GM19467 (cell line): Measurements from ENCODE around the gene RIOK2.

Experiments used
- ATAC-seq: cut with Tn5 transposase; IDR thresholded peaks from one replicate; pipeline ENCODE4 v1.9.1; 2021; ENCODE audit warnings: mild to moderate bottlenecking, moderate library complexity; ENCODE audit not compliant: unreplicated experiment

RIOK2 gene

DNA sequence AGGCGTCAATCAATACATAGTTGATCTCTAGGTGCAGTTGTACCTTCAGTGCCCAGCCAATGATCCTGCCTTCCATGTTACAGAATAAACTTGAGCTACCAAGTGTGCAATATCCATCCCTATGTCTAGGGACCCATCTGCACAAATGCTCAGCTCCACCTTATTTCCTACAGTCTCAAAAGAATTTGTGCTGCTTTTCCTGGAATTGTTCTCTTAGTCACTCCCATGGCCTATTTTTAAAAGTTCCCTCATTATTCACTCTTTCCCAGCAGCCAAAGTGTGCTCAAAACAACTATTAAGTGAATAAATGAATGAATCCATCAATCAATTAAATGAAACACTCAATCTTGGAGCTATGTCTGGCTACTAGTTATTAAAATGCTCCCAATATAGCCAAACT, 55.3 kb downstream of the RIOK2 start:
- ATAC-seq = no peak

DNA sequence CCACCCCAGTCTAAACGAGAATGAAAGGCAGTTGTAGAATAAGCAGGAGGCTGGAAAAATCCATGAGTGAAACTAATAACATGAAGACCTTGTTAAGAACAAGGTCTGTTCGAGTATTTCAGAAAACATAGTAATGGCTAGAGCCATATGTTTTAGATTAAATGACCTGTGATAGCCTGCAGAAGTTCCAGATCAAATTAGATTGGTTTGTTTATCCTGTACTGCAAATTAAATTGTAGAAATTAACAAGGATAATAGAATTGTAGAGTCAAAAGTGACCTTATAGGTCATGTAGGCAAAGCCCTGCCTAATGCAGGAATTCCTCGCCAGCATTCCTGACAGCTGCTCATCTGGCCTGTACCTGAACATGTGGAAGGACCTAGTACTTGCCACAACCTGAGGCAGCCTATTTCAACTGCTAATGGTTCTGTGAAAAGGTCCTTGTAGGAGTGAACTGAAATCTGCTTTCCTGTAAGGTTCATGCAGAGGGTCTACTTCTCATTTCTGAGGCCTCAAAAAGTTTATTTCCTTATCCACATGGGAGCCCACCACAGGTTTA, 57.8 kb downstream of the RIOK2 start:
- ATAC-seq = no peak

DNA sequence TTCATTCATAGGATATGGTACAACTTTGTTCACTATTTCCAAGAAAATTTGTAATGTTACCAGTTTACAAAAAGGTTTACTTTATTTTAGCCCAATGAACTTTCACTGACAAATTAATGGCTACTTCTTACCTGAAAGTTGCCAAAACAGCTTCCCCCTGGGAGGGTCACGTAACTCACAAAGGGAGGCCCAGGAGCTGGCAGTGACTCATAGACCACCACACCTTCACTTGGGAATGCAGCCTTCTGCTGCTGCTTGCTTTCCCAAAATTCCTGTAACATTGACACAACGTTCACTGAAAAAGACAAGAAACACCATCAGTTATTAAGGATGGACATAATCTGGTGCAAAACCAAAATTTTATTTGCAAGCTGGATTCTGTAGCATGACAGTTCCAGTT, 58.7 kb downstream of the RIOK2 start:
- no peak for ATAC-seq

DNA sequence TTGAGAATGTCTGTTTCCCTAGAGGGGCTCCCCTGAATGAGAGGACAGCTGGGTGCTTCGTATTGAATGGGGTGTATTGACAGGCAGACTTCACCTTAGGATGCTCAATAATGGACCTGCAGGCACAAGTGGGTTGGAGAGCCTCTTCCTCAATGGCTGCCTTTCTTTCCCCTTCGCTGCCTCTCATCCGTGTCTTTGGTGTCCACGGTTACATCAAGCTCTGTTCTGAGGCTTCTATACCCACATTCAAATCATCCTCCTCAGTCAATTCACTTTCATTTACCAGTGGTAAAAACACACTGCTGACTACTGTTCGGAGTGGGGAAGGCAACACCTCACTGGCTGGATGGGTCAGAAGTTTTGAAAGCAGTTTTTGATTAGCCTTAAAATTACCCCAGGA, 61.2 kb downstream of the RIOK2 start:
- no peak for ATAC-seq

DNA sequence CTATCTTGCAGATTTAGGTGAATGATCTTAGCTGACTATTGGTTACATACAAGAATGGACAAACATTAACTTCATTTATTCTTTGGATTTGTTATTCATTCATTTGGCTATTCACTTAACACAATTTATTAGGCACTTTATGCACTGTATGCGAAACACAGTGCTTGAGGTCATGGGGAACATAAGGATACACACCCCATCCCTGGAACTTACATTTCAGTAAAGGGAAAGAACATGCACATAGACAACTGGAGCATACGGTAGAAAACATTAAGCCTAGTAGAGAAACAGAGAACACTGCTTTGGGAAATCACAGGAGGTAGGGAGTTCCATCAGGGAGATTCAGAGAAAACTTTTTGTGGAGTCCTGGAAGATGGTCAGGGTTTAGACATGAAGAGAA, 62.9 kb downstream of the RIOK2 start:
- no peak for ATAC-seq

DNA sequence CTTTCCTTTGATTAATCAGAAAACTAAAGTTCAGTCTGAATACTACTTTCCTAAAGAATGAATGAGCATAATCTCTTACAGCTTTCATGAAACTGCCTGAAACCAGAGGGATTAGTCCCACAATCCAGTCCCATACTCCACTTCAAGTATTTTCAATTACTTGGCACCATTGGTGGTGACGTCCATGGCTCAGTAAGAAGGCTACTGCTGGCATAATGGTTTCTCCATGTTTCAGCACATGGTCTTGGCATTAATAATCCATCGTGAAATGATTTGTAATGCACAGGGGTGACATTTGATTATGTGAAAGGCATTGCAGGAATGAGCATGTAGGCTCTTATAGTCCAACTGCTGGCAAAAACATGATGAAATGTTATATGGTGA, 64.0 kb downstream of the RIOK2 start:
- ATAC-seq = no peak

DNA sequence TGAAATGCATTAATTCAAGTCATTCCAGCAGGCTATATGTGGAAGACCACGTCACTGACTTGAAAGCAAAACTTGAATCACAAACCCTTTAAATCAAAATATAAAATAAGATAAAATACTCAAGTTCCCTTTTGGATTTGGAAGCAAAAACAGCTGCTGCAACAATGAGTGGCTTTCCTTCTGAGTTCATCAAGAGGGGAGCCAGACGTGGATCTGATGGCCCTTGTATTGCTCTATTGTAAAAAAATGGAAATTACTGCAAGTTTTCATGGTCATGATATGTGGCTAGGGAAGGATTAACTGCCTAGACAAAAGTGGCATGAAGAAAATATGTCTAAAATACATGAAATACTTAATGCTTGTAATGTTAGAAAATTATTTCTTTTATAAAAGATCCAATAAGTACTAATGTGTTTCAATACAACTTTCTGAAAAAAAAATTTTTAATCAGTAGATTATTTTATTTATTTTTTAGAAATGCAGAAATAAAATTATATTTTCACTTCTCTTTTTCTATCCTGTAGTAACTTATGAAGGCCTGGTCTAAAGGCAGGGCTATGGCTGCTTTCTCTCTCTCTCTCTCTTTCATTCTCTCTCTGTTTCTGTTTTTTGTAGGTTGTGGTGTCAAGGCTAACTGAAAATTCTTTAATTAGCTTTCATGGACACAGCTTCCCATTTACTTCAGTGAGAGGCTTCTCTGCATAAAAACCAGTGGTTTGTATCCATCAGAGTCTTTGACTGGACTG, 64.6 kb downstream of the RIOK2 start:
- ATAC-seq = no peak

DNA sequence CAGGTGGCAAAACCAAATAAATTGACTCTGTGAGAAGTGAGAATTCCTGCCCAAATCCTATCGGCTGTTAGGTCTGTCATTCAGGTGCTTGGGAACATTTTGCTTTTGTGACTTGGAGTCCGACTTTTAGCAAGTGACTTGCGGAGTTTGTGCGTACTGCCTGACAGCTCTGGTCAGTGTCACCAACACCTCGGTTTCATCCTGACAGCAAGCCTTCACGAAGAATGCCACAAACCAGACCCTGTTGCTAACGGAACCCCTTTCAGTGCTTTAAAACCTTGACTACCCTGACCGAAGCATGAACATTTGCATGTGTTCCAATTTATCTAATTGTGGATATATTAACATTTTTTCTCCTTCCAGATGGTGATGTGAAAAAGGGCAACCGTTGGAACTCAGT, 67.1 kb downstream of the RIOK2 start:
- ATAC-seq = no peak

DNA sequence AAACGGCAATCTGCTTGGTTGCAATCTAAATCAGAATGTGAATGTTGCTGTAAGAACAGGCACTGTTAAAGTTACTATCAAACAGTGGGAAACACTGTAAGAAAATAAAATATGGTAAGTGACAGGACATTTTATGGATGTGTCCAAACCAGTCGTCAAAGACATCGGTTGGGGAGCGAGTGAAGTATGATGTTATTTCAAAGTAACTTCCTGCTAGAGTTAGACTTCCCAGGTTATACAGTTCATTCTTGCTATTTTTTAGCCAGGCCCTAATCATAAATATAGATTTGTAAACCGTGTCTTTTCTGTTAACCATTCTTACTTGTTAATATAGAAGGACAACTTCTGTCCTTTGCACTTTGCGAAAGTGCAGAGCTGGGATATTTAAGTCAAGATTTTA, 70.8 kb downstream of the RIOK2 start:
- no peak for ATAC-seq

DNA sequence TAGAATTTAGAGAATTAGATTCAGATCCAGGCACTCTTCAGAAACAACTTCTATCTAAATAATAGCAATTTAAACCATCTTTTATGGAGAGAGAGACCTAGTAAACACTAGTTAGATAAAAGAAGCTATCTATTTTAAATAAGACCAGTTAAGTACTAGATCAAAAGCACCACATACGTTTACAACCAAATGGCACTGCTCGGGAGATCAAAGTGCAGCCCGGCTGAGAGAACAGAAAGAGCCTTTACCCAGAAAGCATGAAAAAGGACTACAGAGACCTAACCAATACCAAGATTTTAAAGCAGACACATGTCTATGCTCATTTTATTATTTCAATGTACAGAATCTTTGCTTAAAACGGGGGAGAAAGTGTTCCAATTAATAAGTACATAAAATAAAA, 71.4 kb downstream of the RIOK2 start:
- no peak for ATAC-seq

DNA sequence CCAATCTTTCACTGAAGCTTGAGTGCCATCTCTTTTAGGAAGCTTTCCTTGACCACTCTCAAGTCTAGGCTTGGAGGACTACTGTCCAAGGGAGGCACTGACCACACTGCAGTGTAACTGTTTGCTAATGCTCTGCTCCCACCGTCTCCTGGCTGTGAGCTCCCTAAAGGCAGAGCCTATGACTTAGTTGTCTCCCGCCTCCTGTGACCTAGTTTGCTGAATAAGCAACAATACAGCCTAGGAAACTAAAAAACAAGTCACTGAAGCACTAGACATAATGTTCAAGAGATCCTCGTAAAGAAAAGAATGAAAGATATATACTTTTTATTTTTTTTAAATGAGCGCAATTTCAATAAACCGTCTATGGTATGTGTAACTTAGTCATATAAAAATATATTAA, 72.0 kb downstream of the RIOK2 start:
- no peak for ATAC-seq
